HG02970 (cell line): ENCODE results near the gene NBAS.

ENCODE experiments used
- ATAC-seq: cut with Tn5 transposase; IDR thresholded peaks from one replicate; pipeline ENCODE4 v1.9.1; 2021; ENCODE audit warnings: mild to moderate bottlenecking, moderate library complexity, moderate number of reproducible peaks; ENCODE audit not compliant: unreplicated experiment, low FRiP score

Gene NBAS

DNA sequence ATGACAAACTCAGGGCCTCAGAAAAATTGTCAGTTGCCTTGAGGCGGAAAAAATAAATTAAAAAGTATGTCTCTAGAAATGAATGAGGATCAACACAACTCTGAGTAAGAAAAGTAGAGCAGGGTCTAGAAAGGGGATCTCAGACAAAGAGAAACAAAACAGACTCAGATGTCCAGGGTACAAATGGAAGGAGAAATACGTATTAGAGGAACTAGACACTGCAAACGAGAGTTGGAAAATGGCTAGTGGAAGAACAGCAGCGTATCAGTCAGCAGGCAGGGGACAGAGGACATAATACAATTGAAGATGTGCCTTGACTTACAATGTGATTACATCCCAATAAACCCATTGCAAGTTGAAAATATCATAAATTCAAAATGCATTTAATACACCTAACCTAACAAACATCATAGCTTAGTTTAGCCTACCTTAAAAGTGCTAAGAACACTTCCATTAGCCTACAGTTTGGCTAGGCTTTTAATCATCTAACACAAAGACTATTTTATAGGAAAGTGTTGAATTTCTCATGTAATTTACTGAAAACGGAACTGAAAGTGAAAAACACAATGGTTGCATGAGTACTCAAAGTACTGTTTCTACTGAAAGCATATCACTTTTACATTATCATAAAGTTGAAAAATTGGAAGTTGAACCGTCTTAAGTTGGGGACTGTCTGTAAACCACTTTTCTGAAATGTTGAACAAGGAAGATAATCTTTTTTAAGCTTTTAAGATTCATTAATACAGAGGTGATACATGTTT is 182.8 kb downstream of the NBAS start:
- ATAC-seq: no peak

DNA sequence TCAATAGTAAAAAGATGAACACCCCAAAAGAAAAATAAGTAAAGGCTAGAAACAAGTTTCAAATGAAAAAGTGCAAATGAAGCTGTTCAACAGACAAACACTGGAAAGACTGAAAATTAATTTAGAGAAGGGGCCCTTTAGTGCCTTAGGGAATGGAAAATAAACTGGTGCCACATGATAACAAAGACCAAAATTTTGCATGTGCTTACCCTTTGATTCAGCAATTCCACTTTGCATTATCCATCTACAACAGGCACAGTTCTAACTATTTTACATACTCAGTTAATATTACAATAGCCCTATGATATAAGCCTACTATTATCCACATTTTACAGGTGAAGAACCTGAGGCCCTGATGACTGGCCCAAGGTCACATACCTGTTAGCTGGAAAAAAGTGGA is 183.9 kb downstream of the NBAS start:
- no peak for ATAC-seq

DNA sequence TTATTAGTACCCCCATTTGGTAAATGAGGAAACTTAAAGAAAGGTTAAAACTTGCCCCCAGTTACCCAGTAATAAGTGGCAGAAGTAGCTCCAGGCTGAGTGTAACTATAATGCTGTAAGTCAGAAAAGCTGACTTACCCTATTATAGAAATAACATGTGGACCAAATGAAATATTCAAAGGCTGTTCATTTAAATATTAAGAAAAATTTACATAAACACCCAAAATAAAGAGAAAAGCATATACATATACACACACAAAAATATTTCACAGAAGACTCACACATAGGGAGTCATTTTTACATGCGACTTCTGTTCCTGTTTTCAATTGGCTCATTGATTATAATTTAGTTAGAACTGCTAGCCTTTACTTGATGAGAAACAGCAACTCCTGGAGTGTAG is 189.1 kb downstream of the NBAS start:
- no peak for ATAC-seq

DNA sequence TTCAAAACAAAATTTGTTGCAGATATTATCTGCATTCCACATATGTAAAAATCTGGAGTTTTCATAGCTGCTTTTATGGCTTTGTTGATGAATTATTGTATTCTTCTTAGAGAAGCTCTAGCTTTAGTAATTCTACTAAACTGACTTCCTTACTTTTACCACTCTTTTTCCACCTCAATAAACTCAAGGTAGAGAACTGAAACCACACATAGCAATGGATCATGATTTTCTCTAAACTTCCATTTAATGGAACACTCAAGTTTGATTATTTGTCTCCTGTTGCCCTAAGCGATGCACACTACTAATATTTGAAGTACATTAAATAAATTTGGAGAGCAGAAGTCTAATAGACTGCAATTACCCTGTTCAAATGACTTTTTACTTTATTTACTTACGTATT is 192.0 kb downstream of the NBAS start:
- ATAC-seq: no peak

DNA sequence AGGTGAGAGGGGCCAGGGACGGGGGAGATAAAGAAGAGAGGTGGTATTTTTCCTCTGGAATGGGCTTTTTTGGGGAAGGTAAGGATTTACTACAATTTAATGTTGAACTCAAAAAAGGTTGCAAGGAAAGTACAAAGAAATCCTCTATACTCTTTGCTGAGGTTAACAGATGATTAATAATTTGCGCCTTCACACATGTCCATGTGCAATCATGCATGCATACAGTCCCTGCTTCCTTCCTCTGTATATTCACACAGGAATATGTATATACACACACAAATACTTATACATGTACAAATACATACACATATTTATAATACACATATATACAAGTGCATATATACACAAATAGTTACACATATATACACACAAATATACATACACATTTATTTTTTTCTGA is 193.4 kb downstream of the NBAS start:
- ATAC-seq: no peak

DNA sequence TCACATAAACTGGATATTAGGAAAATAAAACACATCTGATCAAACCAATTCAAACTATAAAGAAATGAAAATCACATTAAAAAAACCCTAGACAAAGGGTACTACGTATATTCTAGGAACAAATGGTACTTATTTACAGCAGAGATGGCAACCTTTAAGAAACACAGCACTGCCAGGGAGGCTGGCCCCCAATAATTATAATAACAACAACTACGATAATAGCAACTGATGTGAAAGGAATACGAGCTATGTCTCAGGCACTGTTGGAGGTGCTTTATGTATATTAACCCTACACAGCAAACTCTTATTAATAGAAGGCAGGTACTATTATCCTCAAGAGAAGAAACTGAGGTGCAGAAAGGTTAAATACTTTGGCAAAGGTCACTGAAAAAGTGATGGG is 193.9 kb downstream of the NBAS start:
- no peak for ATAC-seq

DNA sequence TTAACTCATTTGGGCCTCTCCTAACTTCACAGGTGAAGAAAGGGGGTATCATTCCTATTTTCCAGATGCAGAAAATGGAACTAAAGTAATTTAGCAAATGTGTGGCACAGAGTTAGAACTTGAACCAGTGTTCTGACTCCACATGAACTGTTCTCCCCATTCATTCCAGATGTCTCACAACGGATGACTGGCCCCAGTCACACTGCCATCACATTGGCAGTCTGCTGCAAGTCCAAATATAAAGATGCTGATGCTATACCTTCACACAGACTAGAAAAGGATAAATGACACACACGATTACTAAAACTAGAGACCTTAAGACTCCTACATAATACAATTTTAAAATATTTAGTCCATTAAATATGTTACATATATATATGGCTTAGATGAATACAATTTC is 195.7 kb downstream of the NBAS start:
- ATAC-seq: no peak

DNA sequence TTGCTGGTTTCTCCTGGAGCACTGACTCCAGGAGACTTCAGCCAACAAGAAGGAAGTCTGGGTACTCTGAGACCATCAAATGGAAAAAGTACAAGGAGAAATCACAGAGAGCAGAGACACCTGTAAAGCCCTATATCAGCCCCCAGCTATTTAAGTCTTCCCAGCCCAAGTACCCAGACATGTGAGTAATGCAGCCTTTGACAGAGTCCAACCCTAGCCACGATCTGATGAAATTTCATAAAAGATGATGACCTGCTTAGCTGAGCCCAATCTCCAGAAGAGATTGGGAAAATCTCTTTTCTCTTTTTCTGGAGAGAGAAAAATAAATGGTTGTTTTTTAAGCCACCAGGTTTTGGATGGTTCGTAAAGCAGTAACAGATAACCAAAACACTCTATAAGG is 196.6 kb downstream of the NBAS start:
- ATAC-seq: no peak

DNA sequence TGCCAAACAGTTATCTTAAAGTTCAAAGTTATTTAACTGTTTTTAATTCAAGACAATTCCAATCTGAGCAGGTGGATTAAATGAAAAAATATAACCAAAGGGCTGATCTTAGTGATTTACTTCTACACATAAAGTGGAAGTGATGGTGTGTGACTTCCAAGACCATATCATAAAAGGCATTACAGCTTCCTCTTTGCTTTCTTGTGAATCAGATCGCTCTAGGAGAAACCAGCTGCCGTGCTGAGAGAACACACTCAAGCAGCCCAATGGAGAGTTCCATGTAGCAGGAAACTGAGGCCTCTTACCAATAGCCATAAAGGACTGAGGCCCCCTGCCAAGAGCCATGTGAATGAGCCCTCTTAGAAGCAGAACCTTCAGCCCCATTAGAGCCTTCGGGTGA is 197.4 kb downstream of the NBAS start:
- no peak for ATAC-seq

DNA sequence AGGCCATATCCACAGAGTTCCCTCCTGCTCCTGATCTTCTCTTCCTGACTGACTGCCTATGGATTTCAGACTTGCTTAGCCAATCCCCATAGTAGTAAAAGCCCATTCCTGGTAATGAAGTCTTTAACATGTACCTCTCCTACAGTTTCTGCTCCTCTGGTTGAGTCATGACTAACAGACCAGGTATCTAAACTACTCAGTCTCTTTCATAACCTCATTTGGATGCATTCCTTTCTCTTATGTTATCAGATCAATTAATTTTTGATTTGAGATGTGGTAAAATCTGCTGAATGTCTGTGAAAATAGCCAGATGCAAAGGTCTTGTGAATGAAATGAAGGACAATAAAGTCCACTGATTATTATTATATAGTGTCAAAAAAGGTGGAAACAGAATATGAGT is 198.0 kb downstream of the NBAS start:
- no peak for ATAC-seq

DNA sequence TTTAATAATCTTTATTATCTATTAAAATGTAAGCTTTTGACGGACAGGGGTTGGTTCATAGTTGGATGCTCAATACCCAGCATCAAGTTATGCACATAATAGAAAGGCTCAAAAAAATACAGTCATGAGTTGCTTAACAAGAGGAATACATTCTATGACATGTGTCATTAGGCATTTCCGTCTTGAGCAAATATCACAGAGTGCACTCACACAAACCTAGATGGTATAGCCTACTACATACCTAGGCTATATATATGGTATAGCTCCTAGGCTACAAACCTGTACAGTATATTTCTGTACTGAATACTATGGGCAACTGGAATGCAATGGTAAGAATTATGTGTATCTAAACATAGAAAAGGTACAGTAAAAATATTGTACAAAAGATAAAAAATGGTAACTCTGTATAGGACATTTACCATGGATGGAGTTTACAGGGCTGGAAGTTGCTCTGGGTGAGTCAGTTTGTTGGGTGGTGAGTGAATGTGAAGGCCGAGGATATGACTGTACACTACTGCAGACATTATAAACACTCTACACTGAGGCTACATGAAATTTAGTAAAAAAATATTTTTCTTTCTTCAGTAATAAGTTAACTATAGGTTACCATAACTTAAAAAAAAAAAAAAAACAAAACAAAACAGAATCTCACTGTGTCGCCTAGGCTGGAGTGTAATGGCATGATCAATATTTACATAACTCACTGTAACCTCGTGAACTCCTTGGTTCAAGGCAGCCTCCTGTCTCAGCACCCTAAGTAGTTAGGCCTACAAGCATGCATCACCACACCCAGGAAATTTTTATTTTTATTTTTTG is 201.2 kb downstream of the NBAS start:
- ATAC-seq: no peak

DNA sequence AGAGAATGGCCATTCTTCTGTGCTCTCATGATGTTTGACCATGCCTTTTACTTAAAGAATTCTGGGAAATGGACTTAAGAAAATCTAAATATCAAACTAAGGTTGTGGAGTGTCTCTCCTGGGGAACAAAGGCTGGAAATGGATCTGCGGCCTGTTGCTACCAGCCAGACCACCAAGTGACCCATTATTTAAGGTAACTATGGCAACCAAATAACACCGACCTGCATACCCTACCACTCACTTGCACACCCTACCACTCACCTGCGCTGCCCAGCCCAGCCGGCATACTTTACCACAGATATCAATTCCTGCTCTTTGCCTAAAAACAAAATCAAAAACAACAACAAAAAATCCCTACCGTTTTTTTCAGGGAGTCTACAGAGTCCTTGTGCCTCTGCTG is 203.2 kb downstream of the NBAS start:
- no peak for ATAC-seq

DNA sequence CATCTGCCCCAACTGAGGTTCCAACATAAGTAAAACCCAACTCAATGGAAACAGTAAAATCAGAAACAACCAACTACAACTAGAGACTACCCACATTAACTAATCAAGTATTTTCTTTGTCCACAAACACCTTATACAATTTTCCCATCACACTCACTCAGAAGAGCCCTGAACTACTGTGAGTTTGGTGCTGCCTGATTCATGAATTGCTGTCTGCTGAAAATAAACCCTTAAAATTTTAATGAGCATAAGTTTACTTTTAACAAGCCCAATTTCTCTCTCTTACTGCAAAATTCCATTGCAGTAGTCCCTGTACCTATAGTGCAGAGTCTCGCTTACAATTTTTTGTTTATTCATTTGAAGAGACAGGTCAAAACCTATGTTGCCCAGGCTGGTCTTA is 203.9 kb downstream of the NBAS start:
- ATAC-seq: no peak

DNA sequence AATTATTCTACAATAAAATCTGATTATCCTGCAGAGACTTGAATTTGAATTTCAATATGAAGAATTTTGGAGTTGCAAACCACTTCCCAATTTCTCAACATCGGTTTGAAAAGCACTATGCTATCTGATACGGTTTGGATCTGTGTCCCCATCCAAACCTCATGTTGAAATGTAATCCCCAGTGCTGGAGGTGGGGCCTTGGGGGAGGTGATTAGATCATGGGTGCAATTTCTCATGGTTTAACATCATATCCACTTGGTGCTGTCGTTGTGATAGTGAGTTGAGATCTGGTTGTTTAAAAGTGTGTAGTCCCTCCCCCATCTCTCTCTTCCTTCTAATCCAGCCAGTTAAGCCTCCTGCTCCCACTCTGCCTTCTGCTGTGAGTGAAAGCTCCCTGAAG is 205.7 kb downstream of the NBAS start:
- no peak for ATAC-seq

DNA sequence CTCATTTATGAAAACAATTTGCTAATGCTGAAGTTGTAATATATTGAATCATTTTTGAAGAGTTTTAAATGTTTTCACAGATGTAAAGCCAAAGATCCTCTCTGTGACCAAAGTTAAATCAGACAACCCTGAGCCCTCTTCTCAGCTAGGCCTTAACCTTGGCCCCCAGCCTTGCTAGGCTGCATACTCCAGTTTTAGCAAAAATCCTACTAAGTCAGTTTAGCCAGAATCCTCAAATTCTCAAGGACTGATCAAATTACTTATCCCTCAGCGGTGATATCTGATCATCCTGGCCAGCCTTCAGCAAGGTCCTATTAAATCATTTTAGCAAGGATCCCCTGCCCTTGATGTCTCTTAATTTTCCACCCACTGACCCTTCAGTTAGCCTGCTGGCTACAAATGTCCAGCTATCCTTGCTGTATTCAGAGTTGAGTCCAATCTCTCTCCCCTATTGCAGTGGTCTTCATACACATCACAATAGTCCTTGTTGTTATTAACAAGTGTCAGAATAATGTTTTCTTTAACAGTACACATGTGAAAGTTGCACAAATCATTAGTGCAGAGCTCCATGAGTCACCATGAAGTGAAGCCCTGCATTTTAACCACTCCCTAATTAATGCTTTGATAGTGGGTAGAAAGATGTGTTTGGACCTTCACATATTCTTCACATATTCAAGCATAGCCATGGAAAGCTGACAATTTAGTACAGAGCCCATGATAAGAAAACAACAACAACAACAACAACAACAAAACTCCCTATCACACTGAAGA is 206.4 kb downstream of the NBAS start:
- no peak for ATAC-seq

DNA sequence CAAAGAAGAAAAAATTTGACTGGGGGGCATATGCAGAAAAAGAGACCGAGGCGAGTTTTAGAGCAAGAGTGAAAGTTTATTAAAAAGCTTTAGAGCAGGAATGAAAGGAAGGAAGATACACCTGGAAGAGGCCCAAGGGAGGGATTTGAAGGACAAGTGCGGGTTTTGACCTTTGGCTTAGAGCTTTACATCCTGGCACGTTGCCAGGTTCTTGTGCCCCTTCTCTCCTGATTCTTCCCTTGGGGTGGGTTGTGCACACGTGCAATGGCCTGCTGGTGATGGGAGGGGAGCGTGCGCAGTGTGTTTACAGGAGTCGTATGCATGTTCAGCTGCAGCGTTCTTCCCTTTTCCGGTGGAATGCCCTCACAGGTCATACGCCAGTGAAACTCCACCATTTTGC is 208.8 kb downstream of the NBAS start:
- no peak for ATAC-seq

DNA sequence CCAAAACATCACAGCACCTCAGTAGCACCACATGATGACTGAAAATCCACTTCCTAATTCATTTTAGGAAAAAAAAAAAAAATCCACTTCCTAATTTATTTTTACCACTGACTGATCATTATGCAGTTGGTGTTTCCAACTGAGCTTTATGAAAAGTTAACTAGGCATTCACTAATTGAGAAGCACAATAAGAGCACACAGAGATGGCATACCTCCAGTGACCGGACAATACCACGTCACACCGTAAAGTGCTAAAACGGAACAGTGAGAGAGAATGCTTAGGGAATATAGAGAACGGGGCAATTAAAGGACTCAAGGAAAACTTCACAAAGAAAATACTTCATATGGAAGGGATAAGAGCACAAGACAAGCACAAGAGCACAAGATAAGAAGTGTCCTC is 212.5 kb downstream of the NBAS start:
- no peak for ATAC-seq

DNA sequence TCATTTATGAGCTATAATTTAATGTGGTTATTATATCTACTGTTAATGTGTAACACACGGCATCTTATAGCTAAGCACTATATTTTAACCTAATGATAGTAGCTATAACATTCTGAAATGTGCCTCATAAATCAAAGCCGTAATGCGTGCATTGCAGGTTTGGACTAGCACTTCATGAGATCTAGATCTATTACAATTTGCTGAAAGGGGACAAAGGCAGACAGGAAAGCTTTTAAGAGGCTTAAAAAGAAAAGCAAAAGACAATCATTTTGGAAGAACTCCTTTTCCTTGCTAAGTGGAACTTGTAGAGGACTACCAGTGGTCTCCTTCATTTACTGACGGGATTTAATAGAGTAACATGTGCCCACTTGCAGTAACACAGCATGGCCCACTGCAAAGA is 213.1 kb downstream of the NBAS start:
- ATAC-seq: no peak

DNA sequence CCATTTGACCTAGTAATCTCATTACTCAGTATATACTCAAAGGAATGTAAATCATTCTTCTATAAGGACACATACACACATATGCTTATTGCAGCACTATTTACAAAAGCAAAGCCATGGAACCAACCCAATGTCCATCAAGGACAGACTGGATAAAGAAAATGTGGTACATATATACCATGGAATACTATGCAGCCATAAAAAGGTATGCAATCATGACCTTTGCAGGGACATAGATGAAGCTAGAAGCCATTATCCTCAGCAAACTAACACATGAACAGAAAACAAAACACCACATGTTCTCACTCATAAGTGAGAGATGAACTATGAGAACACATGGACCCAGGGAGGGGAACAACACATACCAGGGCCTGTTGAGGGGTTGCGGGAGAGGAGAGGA is 214.5 kb downstream of the NBAS start:
- no peak for ATAC-seq

DNA sequence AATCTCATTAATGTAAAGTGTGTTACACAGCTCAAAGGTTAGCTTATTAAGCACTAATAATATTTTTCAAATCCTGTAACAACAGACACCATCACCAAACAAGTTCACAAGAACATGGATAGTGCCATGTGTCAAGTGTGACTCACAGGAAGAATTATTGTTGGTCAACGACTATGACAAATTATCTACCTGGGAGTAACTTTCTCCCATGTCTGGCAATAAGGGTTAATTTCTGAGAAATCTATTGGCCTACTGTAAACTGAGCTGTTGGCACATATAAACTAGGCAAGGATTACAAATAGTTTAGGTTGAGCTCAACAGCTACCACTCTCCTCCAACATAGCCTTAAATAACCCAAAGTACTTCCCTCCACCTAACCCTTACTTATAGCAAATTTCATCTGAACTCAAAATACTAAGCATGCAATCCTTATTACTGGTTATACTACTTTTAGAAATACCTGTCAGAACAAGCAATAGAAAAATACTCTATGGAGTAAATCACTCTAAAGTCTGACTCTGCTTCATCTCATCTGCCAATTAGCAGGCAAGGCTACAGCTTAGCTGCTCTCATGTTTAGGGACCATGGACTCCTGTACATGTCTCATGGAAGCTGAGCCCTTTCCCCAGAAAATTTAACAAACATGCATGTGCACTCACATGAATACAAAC is 223.0 kb downstream of the NBAS start:
- ATAC-seq: no peak
